Central memory CD4-positive, alpha-beta T cell (primary cell): ENCODE results near the gene CWH43.
A peak's percentile ranks its signal among the peaks of the same experiment; 100 is the strongest.
"Not testable (repeated sequence)": the region's sequence is repeated elsewhere in the genome, so short reads cannot be mapped to it uniquely, and the experiment has no call there.

Source experiments
- DNase-seq: peaks from one replicate; pipeline ENCODE4 v3.0.0; 2022
- total RNA-seq, 3 experiments: gene quantifications; one replicate each; lab custom pipeline; 2026; lab: John Stamatoyannopoulos, UW

Gene CWH43
- total RNA-seq: 0 reads per million in 3 experiments

DNA sequence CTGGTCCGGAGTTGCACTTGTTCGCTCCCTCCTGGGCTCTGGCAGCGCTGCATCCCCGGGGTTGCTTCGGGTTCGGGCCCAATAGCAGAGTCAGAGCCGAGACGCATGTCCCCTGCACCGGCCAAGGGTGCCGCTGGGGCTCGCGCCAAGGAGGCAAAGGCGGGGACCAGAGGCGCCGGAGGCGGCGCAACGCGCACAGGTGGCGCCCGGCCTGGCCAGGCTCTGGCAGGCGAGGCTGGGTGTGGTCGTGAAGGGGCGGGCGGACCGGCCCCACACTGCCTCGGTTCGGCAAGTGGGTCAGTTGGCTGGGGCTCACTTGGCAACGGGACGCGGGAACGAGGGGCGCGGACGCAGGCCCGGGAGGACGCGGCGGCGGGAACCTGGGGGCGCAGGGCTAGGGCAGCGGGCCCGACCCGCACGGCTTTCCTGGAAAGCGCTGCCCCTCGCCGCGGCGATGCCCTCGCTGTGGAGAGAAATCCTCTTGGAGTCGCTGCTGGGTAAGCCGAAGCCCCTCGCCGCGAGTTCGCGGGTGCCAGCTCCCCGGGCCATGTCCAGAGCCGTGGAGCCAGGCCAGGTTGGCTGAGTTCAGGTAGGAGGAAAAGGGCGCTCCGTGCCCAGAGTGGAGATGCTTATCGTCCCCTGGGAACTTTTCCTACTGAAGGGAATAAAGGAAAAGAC, at the start of gene CWH43:
CWH43 (plus strand) TSS at position 300 of the 678 bp plus-strand sequence; CDS start at position 455, 155 bp downstream.
- no peak for DNase-seq

DNA sequence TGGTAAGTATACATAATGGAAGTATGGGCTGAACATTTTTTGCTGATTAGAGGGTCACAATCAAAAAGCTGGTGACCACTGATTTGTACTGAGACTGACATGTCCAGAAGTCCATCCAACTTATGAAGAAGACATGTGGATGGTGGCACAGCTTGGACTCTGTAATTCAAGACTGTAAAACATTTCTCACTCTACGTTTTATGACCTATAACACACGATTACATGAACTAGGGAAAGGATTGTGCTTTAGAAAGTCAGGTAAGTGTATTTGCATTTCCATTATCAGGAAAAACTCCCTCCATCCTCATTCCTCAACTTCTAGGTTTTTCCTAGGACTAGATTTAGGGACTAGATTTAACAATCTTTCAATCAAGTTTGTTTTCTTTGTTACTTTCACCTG, 49.0 kb upstream of the CWH43 start:
- no peak for DNase-seq

DNA sequence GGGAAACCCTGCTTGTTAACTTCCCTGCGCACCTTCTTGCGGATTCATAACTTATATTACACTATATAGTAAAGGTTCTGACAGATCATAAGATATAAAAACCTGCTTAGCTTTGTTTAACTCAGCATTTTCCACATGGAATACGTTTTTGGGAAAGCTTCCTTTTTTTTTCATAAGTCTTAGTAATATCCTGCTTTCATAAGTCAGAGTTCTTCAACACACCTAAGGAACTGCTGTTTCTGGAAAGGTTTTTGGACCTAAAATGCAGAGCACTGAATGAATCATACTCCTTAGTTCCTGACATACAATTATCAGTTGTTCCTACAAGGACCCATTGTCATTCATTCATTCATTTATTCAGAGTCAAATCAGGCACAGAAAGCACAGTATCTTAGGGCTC, 47.2 kb upstream of the CWH43 start:
- DNase-seq: no peak

DNA sequence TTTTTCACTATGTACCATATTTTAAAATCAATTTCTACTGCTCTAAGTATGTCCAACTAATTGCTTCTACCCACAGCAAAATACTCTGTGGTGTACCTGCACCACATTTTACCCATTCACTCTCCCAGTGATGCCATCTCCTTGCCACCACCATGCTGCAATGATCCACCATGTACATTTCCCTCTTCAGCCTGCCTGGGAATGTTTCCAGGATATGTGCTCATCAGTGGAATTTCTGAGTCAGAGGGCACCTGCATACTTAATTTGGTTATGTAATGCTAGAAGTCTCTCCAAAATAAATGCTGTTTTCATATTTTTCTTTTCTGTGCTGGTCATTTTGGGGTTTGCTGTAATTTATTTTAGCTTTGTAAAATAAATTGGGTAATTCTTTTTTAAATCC, 46.3 kb upstream of the CWH43 start:
- no peak for DNase-seq

DNA sequence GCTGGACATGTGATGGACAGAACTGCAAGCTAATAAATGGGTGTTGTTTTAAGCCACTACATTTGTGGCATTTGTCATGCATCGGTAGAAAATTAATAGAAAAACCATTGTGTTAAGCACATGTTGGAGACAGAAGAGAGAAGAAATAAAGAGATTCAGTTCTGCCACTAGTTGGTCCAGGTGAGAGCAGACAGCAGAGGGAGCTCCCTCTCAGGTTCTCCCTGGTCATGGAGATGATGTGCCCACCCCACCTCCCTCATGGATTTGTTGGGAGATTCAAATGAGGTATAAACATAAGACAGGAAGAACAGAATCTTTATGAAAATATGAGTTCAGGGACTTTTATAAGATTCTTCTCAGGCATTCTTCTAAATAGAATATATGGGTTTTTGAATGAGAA, 42.7 kb upstream of the CWH43 start:
- no peak for DNase-seq

DNA sequence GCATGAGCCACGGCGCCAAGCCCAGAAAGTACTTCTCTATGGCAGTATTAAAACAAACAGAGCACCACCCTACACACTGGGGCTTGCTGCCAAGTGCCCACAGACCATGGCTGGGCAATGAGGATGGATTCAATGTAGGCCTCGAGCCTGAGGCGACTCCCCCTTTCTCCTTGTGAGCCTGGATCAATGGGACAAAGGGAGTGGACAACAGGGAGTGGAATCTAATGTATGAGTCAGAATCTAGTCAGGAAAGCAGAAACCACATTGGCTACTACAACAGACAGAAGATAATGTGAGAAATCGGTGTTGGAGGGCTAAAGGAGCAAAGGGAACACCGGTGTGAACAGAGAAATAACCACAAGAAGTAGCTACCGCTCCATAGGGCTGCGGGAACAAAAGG, 41.8 kb upstream of the CWH43 start:
- no peak for DNase-seq

DNA sequence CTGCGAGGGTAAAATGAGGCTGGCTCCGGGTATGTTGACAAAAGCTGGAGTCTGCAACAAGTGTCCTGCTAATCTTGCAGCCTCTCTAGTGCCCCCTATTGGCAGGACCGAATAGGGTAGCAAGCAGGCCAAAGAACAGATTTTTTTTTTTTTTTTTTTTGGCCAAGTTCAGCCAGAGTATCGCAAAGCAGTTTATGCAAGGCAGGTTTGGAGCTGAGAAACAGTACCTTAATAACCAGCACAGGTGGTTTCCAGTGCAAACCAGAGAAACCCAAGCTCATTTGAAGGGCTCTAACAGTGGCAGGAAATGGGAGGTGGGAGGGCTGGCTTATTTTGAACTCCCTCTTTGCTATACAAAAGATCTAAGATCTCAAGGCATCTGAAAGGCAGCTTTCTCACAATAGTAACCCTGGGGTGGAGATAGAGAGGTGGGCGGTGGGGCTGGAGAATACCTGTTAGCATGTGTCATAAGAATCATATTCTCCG, 41.3 kb upstream of the CWH43 start:
- DNase-seq: peak; percentile 9

DNA sequence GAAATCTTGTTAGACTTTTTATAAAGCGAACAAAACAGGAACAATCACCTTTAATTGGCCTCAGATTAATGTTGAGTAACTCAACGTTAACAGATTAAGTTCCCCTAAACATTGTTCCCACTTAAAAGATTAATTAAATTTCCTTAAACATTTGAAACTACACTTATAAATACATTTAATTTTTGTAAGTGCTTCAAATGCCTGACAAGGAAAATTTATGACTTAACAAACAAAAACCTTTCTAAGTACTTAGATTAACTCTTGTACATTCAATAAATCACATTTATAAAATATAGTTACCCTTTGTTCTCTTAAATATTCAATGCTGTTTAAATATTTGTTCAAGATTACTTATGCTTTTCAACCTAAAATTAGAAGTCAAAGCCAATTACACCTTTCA, 40.1 kb upstream of the CWH43 start:
- no peak for DNase-seq

DNA sequence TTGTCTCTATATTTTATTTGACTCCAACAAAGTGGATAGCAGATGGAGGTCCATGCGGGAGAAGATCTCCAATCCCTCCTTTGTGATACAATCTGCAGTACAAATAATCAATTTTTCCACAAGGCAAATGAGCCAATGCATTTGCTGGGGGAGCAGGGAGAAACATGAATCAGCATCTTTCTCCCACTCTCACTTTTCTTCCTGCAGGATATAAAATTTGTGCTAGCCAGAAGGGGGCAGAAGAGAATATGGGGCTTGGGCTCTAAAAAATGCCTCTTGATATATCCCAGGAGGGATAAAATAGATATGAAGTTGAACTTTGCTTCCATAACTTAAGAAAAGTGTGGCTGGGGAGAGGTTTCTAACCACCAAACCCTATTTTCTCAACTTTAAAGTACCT, 38.3 kb upstream of the CWH43 start:
- DNase-seq: no peak

DNA sequence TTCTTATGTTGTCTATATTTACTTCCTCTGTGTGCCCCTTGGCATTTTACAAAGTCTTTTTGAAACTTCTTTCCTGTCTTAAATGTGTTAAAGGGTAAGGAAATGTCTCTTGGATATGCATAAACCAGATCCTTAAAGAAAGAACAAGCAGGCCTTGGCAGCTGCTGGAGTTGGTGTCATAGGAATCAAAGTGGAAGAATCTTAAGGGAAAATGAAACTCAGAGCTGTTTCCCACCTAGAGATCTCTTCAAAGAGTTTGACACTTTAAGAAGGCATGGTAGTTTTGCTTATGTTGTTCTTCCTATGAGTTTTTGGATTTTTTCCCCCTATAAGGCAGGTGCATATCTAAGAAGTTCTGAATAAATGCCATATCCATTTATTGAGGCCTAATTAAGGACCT, 37.0 kb upstream of the CWH43 start:
- DNase-seq: no peak

DNA sequence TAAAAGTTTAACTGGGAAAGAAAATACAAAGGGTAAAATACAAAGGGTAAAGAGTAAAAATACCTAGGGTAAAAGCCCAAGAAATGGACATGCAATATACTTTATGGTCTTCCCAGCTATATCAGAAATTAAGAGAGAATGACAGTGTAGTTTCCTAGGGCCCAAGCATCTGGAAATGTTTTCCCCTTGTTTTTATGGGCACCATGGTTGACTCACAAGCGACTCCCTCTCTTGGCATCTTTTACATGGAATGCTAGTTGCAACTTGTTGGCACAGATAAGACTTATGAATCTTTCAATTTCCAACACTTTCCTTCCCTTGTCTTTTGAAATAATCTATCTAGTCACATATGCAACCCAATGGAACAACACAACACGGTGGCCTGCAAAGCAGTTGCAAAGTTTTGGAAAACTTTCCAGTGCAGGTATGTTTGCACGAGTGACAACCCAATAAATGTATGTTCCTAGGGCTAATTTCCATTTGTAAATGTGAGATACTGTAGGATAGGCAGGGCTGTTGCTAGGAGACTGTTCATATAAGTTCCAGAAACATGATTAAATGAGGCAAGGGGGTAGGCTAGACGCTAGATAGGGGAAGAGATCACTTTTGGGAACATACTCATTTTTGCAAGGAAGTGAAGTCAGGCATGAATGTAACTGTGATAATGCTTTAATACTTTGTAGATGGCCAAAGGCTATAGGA, 36.4 kb upstream of the CWH43 start:
- no peak for DNase-seq

DNA sequence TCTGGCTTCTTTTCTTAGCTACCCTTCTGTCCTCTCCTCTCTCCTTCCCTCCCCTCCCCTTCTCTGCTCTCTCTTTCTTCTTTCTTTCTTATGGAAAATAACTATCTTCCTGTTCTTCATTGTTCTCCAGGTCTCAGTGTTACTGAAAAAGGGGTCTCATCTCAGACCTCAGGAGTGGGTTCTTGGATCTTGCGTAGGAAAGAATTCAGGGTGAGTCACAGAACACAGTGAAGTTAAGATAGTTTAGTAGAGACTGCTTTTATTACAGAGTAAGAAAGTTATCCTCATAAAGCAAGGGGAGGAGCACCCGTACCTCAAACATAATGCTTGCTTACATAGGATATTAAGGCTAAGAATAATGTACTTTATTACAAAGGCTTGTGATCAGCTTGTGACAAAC, 31.8 kb upstream of the CWH43 start:
- DNase-seq: no peak

DNA sequence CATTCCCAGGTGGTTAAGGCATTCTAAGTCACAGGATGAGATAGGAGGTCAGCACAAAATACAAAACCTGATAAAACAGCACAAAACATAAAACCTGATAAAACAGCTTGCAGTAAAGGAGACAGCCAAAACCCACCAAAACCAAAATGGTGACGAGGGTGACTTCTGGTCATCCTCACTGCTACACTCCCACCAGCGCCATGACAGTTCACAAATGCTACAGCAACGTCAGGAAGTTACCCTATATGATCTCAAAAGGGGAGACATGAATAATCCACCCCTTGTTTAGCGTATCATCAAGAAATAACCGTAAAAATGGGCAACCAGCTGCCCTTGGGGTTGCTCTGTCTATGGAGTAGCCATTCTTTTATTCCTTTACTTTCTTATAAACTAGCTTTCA, 28.7 kb upstream of the CWH43 start:
- DNase-seq: not testable (repeated sequence)

DNA sequence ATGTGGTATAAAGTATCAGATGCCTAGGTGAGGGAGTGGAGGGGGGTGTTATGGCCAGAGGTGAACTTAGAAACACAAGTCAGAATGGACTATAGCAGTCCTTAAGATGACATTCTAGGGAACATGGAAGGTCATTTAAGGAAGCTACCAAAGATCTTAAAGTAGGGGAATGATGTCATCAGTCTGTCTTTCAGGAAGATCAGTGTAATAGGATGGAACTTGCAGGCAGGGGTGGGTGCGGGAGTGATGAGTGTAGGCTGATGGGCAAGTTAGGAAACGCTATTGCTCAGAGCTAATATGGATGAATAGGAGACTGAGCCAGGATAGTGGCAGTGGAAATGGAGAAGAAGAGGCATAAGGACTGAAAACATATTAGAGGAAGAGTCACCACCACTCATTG, 27.5 kb upstream of the CWH43 start:
- no peak for DNase-seq

DNA sequence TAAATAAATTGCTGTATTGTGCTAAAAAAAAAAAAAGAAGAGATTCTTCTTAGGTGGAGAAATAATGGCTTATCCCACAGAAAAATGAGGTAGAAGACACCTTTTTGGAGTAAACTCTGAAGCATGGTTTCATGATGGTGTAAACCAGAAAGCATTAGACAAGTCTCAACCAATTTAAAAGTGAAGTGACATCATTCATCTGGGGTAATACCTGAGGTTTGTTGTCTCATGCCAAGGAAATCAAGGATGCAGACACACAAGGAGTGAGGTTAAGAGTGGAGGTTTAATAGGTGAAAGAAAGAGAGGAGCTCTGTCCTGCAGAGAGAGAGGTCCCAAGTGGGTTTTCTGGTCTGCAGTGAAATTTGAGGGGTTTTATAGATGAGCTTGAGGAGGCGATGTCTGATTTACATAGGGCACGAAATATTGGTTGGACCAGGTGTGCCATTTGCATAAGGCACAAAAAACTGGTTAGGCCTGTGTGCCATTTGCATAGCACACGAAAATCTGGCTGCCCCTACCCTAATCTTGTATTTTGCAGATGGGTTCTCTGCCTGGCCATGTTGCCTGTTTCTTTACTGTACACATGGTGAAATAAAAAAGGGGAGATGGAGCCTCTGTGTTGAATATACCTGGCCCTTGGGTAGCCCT, 25.0 kb upstream of the CWH43 start:
- DNase-seq: no peak

DNA sequence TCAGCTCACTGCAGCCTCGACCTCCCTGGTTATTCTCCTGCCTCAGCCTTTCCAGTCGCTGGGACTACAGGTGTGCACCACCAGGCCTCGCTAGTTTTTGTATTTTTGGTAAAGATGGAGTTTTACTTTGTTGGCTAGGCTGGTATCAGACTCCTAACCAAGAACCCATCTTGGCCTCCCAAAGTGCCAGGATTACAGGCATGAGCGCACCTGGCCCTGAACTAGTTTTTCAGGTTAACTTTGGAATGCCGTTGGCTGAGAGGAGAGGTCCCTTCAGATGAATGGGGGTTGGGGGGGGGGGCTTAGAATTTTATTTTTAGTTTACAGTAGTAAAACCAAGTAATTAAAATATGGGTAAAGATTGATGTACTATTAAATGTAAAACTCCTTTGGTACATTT, 23.4 kb upstream of the CWH43 start:
- DNase-seq: no peak

DNA sequence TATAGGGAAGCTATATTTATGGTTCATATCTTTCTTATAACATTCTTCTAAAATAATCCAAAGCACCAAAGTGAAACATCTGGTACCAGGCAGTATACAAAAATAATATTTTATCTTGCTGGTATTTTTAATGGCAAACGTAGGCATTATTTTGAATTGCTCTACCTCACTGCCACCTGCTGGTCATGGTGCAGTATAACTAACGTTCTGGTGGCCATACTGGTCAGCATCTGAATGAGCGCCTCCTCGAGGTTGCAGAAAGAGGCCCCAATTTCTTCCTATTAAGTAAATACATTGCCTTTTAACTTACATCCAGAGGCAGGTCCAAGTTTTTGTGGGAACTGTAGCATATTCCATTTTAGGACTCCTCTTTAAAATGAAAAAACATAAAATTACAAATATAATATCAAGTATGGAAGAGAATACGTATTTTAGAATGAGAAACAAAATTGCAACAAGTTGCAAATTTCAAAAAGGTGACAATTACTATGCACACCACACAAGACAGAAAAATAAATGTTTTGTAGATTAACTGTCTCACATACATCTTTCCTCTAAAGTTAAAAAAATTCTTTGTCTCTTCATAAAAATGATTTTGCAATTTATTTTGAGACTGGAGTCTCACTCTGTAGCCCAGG, 22.9 kb upstream of the CWH43 start:
- DNase-seq: peak; percentile 71

DNA sequence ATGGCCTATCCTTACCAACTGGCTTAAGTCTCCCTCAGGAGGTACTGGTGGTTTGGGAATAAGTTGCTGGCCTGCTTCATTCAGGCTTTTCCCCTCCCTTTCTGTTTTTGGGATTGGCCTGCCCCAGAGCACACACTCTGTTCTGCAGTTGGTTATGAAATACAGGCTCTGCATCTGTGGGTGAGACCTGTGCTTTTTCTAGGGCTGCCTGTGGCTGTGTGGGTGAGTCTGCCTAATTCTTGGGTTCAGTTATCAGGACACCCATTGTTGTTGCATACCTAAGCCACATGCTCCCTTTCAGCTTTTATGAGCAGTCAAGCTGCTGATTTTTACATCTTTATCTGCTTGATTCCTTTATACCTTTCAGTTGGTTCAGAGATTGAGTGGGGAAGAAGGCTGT, 19.0 kb upstream of the CWH43 start:
- DNase-seq: no peak

DNA sequence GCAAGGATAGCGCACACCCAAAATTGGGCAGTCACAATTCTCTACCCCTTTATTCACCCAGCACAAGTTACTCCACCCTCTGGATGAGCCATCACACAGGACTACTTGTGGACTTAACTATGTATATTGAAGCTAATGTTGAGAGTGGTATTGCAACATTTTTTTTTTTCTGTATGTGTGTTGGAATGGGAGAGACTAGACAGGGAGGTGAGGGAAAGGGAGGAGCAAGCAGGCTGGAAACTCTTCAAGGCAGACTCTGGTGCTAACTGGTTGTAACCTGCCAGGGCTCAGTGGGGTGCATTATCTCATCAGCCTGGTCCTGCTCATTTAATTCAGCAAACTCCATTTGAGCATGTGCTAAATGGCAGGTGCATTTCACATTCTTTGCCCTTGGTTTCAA, 18.4 kb upstream of the CWH43 start:
- DNase-seq: no peak

DNA sequence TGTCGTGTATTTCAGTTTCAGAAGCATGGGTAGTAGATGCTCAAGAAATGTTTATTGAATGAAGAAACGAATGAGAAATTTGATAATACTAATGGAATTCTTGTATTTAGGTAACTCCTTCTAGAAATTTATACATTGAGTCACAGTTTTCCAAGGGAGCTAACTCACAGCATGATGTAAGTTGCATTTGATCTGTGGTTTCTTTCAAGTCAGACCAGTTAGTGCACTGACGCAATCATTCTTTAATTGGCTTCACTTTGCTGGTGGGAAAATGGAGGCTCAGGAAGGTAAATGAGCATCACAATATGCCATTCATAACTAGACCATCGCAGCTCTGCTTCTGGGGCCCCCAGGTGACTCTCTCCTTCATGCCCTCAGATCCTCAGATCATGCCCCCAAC, 17.3 kb upstream of the CWH43 start:
- DNase-seq: no peak

DNA sequence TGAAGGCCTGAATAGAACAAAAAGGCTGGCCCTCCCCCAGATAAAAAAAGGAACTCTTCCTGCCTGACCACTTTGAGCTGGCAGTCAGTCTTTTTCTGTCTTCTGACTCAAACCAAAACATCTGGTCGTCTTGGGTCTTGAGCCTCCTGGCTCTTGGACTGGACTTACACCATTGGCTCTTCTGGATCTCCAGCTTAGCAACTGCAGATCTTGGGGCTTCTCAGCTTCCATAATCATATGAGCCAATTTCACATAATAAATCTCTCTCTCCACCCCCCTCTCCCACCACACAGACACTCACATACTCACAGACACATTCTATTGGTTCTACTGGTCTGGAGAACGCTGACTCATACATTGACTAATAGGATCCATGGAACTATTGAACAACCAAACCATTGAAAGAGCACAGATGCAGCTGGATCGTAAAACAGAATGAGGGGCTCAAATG, 15.6 kb upstream of the CWH43 start:
- DNase-seq: no peak

DNA sequence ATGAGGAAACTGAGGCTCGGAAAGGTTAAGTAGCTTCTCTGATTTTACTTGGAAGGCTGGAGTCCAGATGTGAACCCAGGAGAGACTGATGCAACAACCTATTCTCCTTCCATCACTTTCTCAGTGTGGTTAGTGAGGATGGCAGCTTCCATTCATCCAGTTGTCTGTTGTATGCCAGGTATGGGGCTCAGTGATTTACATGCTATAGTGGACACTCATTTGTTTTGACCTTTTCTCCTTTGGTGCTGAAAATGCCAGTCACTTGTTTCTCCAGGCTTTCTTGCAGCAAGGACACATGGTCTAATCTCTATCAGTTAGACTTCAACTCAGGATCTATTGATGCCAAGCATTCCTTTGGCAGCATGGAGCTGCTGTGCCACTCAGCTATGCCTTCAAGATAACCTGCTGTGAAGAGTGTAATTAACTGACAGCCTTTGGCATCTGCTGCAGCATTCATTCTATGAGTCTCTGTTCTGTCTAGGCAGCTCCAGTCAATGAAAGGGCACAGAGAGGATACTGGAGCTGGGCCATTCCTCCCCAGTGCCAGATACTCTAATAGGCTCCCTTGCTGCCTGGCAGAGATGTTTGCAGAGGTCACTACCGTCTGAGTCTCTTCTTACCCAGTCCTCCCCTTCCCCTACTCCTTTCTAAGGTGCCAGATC, 11.0 kb upstream of the CWH43 start:
- no peak for DNase-seq

DNA sequence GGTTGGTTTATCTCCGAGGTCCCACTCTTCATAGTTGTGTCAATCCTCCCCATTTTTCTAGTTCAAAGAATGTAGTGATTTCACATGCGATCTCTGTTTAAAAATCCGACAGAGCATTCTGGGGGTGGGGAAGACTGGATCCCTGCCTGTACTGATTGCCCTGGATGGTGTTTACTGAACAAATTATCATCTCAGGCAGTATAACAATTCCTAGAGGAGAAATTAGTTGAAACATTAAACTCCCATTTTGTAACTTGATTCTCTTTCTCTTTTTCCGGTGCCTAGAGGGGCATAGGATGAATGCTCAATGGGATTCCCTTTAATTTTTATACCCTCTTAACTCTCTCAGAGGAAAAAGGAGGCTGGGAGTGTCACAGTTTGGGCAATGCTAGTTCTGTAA, 10.0 kb upstream of the CWH43 start:
- DNase-seq: no peak
